ENCODE measurements around the gene ASB4.

DNA sequence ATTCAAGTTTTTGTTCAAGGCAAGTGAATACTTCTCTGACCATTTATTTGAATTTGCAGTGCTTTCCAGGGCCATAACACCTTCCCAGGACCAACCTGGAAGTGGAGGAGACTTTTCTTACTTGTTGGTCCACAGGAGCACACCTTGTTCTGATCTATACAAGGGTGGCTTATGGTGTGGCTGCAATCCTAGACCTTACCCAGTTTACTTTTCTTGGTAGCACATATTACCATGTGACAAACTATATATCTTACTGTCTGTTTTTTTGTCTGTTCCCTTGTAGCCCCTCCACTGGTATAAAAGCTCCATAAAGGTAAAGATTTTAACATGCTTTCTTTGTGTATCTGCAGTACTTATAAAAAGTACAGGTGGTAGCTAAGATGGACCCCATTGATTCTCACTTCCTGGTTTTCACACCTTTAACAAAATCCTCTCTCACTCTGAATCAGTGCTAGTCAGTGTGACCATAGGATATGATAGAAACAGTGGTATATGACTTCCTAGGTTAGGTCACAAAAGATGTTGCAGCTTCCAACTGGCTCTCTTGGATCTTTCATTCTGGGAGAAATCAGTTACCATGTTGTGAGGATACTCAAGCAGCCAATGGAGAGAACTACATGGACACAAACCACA, 5.6 kb upstream of the ASB4 start:
- TF ChIP-seq CTCF (IDR thresholded peaks at IDR 0.05) (no peak), POLR2A (IDR thresholded peaks at IDR 0.05) (no peak), EP300 (IDR thresholded peaks at IDR 0.05) (no peak)

Measured in tibial nerve (tissue), 4 donors.